HEK293T (cell line): Measurements from ENCODE around the gene XIRP2.

ENCODE experiments used
- CTBP1 ChIP-seq: fragments of 450-650 bp; IDR thresholded peaks from 2 replicates; pipeline ENCODE4 v1.6.1; 2016; ENCODE audit warnings: borderline replicate concordance
- FOXM1 ChIP-seq: fragments of 450-650 bp; IDR thresholded peaks from 2 replicates; pipeline ENCODE4 v1.6.1; 2017; ENCODE audit warnings: mild to moderate bottlenecking, borderline replicate concordance
- SUZ12 ChIP-seq: fragments of 450-650 bp; IDR thresholded peaks from 2 replicates; pipeline ENCODE4 v1.6.1; 2016; ENCODE audit warnings: mild to moderate bottlenecking
- ZNF384 ChIP-seq: fragments of 450-650 bp; IDR thresholded peaks from 2 replicates; pipeline ENCODE4 v1.6.1; 2016

DNA sequence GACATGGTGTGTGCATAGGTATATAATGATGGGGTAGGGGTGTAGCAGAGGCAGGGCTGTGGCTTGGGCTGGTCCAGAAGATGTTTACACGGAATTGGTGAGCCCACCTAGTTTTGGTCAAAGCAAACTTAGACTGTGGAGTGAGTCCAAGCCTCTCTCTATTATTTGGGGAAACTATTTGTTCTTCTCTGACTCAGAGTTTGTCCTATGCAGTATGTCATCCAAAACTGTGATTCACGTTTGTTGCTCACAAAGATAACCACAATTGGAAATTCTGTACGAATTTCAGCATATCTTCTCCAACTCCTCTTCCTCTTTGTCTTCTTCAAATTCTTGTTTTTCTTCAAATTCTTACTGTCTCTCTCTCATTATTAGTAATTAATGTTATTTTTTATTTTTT lies 292.9 kb downstream of the XIRP2 start:
- no peak for TF ChIP-seq CTBP1
- no peak for TF ChIP-seq ZNF384
- no peak for TF ChIP-seq SUZ12
- TF ChIP-seq FOXM1: no peak
